Measurements from ENCODE around the gene ASS1. TPM values are rescaled to one million over a fixed set of nuclear protein-coding genes. Genes with fewer than 3 reads are reported as not detected.
"Not testable (repeated sequence)": the region's sequence is repeated elsewhere in the genome, so short reads cannot be mapped to it uniquely, and the experiment has no call there.

ASS1 gene
- total RNA-seq, 4 donors from 2014 or later: 106 to 761 (median 547) TPM

- peaks cover 0 to 20% (median 0%) of the 10 kb centered on the region in 3 donors for H3K36me3 ChIP-seq
- DNase-seq: no peak
- H3K27ac ChIP-seq: no peak overlapping the region
- H3K9me3 ChIP-seq: no peaks in the 10 kb centered on the region
- no peaks in the 10 kb centered on the region for H3K4me1 ChIP-seq
- TF ChIP-seq POLR2A (IDR thresholded peaks at IDR 0.05) (no peak), CTCF (IDR thresholded peaks at IDR 0.05) (no peak)
- H3K4me3 ChIP-seq: no peak overlapping the region
- no peaks in the 10 kb centered on the region for H3K27me3 ChIP-seq
These were observed 43.9 kb upstream of the ASS1 start for GRCh38 chr9:130400870-130401269.

DNA sequence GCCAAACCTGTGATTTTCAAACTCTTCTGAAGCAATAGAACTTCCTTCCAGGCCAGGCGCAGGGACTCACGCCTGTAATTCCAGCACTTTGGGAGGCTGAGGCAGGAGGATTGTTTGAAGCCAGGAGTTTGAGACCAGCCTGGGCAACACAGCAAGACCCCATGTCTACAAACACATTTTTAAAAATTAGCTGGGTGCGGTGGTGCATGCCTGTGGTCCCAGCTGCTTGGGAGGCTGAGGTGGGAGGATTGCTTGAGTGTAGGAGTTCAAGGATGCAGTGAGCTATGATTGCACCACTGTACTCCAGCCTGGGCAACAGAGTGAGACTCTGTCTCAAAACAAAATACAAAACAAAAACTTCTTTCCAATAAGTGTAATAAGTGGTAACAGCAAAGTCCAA lies 43.0 kb upstream of the ASS1 start:
- H3K36me3 ChIP-seq: peaks cover 0 to 29% (median 0%) of the 10 kb centered on the region in 3 donors
- H3K4me3 ChIP-seq, H3K27me3 ChIP-seq, DNase-seq, H3K9me3 ChIP-seq, H3K27ac ChIP-seq, H3K4me1 ChIP-seq: not testable (repeated sequence)

DNA sequence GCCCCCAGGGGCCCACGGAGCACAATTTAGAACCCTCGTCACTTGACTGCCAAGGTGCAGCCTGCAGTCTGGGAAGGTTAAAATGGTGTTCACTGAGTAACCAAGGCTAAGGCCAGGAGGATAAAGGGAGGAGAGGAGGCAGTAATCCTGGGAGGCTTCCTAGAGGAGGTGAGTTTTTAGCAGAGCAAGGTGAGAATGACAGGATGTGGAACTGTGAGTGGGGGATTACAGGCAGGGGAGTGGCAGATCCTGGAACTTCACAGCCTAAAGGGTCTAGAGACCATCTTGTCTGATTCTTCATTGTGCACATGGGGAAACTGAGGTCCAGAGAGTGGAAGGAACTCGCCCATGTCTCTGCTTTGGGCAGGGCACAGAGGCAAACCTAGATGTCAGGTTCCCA lies 42.5 kb upstream of the ASS1 start:
- TF ChIP-seq POLR2A (IDR thresholded peaks at IDR 0.05): no peak
- no peak for TF ChIP-seq CTCF (IDR thresholded peaks at IDR 0.05)
- no peak overlapping the region for H3K4me3 ChIP-seq

DNA sequence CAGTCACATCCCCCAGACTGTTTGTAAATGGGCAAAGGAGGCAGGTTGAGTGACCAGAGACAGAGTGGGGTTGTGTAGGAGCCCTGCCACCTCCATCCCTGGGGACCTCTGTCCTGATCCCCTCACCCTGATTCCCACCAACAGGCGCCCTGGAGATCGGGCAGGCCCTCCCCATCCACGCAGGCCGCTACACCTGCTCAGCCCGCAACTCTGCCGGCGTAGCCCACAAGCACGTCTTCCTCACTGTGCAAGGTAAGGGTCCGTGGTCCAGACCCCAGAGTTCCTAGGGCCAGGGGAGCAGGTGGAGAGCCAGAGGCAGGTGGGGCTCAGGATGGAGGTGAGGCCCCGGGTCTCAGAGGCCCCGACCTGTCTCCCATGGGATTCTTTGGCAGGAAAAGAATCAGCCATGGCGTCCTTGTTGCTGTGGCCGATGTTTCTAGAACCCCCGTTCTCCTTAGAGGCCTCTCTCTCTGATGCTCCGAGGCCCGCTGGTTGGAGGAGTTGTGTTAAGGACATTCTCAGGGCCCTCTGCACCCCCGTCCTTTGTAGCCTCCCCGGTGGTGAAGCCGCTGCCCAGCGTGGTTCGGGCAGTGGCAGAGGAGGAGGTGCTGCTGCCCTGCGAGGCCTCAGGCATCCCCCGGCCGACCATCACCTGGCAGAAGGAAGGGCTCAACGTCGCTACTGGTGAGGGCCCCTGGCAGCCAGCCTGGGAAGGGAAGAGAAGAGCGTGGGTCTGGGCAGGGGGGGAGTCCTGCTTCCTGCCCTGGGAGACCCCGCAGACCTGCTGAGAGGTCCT lies 41.9 kb upstream of the ASS1 start:
- H3K27ac ChIP-seq: no peak overlapping the region
- no peaks in the 10 kb centered on the region for H3K4me1 ChIP-seq
- peaks cover 0 to 37% (median 0%) of the 10 kb centered on the region in 3 donors for H3K36me3 ChIP-seq
- TF ChIP-seq CTCF (IDR thresholded peaks at IDR 0.05): no peak
- TF ChIP-seq POLR2A (IDR thresholded peaks at IDR 0.05): no peak
- H3K4me3 ChIP-seq: no peak overlapping the region
- DNase-seq: no peak
- H3K27me3 ChIP-seq: no peaks in the 10 kb centered on the region
- H3K9me3 ChIP-seq: no peaks in the 10 kb centered on the region

More for the DNA sequence above, 42.5 kb upstream of the ASS1 start:
- Histone ChIP-seq H3K27ac (no peak overlapping the region), H3K9me3 (no peaks in the 10 kb centered on the region), H3K36me3 (peaks cover 0 to 31% (median 0%) of the 10 kb centered on the region in 3 donors), H3K27me3 (no peaks in the 10 kb centered on the region), H3K4me1 (no peaks in the 10 kb centered on the region)
- DNase-seq: no peak

DNA sequence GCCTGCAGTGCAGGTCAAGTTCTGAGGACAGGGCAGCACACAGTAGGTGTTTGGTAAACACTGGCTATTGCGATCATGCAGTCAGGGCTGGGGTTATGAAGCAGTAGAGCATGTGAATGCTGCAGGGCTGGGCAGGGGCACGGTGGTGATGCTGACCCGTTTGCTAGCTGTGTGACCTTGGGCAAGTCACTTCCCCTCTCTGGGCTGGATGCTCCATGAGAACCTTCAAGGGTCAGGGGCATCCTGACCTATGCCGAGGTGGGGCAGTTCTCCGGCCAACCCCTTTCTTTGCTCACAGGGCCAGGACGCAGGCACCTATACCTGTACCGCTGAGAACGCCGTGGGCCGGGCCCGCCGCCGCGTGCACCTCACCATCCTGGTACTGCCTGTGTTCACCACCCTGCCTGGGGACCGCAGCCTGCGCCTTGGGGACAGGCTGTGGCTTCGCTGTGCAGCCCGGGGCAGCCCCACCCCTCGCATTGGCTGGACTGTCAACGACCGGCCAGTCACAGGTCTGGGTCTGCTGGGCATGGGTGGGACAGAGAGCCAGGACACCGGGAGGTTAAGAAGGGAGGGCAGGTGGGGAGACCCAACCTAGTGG lies 39.0 kb upstream of the ASS1 start:
- H3K36me3 ChIP-seq: peaks cover 0 to 44% (median 0%) of the 10 kb centered on the region in 3 donors
- no peak overlapping the region for H3K27ac ChIP-seq
- H3K4me3 ChIP-seq: no peak overlapping the region
- no peak for DNase-seq
- TF ChIP-seq CTCF (IDR thresholded peaks at IDR 0.05) (no peak), POLR2A (IDR thresholded peaks at IDR 0.05) (no peak)
- peaks cover 0 to 10% (median 1%) of the 10 kb centered on the region in 4 donors for H3K4me1 ChIP-seq
- no peaks in the 10 kb centered on the region for H3K9me3 ChIP-seq
- no peaks in the 10 kb centered on the region for H3K27me3 ChIP-seq

DNA sequence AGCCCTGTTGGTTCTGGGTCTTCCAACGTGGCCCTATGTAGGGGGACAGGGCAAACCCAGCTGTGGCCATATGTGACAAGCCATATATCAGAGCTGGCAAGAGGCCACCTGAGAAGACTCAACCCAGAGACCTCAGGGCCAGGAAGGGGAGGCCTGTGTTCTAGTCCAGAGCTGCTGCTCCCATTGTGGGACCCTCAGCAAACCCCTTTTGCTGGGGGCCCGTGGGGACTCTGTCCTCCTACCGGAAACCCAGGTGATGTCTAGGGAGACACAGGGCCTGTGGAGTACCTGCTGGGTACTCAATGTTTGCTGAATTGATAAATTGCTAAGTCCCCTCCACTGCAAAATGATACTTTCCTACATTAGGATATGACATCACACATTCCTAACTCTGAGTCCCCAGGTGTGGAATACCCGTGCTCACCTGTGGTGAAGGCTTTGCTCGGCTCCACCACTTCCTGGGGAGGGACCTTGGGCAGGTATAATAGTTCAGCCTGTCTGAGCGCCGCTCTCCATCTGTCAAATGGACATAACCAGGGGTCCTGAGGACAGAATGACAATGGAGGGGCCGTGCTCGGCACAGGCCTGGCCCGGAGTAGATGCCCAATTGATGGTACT lies 38.4 kb upstream of the ASS1 start:
- H3K27me3 ChIP-seq: no peaks in the 10 kb centered on the region
- TF ChIP-seq POLR2A (IDR thresholded peaks at IDR 0.05) (no peak), CTCF (IDR thresholded peaks at IDR 0.05) (no peak)
- H3K4me1 ChIP-seq: peaks cover 0 to 16% (median 1%) of the 10 kb centered on the region in 4 donors
- H3K36me3 ChIP-seq: peaks cover 0 to 44% (median 0%) of the 10 kb centered on the region in 3 donors
- no peak overlapping the region for H3K4me3 ChIP-seq
- no peaks in the 10 kb centered on the region for H3K9me3 ChIP-seq
- H3K27ac ChIP-seq: no peak overlapping the region
- DNase-seq: no peak

Data from Peyer's patch (tissue), 4 donors.